HG03342 (cell line): ENCODE results near the gene RAP1A.

Experiments used
- ATAC-seq: cut with Tn5 transposase; IDR thresholded peaks from one replicate; pipeline ENCODE4 v1.9.1; 2021; ENCODE audit warnings: mild to moderate bottlenecking, moderate library complexity; ENCODE audit not compliant: unreplicated experiment

RAP1A gene

DNA sequence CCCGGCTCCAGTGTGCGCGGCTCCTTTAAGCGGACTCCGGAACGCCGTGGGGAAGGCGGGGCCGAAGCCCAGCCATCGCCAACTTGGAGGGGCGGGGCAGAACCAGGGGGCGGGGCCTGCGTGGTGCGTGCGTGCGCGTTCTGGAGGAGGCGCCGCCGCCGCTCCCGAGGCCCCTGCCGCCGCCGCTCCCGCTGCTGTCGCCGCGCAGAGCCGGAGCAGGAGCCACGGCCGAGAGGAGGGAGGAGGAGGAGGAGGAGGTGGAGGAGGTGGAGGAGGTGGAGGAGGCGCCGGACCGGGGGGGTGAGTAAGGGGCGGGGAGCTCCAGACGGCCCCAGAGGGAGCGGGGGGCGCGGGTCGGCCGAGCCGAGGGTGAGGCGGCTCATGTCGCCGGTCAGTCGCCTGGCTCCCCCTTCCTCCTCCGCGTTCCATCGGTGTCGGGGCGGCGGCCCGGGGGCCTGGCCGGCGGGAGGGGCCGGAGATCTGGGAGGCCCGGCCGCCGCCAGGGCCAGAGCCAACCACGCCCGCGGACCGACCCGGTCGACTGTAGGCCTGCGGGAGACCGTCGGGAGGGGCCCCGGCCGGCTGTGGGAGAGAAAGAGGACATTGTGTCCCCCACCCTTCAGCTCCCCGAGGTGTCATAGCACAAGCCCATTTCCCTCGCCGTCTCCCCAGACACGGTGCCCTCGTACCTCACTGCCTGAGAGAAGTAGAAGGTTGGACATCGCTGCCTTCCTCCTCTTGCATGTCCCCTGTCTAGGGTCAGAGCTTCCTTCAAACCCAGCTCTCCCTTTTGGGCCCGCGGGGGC, at the start of gene RAP1A:
Gene RAP1A (plus strand): TSS at position 155 of the 806 bp plus-strand sequence. CDS start 71,572 bp downstream, outside the sequence.
- ATAC-seq, result peak; percentile 49

GRCh38 chr1:111569913-111570312, 49.7 kb upstream of the RAP1A start:
- no peak for ATAC-seq

GRCh38 chr1:111570781-111571181, 48.8 kb upstream of the RAP1A start:
- no peak for ATAC-seq

DNA sequence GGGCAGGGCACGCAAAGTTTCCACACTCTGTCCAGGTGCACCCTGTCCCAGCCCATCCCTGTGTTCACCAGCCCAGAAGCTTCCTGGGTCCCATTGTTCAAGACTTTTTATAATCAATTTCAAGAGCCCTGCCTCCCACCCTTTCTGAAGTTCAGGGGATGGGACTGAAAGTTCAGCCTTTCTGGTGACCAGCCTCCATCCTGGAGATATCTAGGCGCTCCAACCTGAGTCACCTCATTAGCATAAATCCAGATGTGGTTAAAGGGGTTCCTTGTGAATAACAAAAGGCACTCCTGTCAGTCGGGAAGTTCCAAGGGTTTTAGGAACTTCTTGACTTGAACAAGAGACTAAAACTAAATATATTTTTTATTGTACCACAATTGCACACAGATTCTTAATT, 48.4 kb upstream of the RAP1A start:
- no peak for ATAC-seq

DNA sequence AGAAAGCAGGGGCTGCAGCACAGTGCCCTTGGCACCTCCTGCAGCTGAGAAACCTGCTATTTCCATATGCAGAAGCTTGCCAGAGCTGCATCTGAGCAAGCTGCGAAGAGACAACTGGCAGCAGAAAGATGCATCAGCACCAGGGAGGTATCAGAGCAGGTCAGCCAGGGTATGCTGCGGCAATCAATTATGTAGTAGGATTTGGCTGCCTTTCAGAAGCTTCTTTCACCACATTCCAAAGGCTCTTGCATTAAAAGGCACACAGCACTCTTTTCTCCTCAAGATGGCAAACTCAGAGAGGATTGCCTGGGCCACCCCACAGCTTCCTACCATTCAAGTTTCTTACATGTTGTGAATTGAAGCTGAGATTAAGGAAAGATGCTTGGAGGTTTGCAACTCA, 47.6 kb upstream of the RAP1A start:
- no peak for ATAC-seq

GRCh38 chr1:111576547-111576946, 43.0 kb upstream of the RAP1A start:
- no peak for ATAC-seq

GRCh38 chr1:111577814-111578213, 41.8 kb upstream of the RAP1A start:
- ATAC-seq, result no peak

DNA sequence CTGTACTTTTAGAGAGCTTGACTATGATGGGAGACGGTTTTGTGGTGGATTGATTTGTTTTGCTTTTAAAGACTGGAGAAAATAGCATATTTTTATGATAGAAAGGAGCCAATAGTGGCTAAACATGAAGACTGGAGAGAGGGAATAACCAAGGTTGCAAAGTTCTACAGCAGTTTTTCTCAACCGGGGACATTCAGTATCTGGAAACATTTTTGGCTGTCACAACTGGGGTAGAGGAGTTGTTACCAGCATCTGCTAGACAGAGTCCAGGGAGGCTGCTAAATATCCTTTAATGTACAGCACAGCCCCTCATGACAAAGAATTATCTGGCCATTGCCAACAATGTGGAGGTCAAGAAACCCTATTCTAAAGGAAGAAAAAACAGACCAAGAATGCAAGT, 38.4 kb upstream of the RAP1A start:
- ATAC-seq, result no peak

GRCh38 chr1:111582016-111582415, 37.6 kb upstream of the RAP1A start:
- no peak for ATAC-seq

DNA sequence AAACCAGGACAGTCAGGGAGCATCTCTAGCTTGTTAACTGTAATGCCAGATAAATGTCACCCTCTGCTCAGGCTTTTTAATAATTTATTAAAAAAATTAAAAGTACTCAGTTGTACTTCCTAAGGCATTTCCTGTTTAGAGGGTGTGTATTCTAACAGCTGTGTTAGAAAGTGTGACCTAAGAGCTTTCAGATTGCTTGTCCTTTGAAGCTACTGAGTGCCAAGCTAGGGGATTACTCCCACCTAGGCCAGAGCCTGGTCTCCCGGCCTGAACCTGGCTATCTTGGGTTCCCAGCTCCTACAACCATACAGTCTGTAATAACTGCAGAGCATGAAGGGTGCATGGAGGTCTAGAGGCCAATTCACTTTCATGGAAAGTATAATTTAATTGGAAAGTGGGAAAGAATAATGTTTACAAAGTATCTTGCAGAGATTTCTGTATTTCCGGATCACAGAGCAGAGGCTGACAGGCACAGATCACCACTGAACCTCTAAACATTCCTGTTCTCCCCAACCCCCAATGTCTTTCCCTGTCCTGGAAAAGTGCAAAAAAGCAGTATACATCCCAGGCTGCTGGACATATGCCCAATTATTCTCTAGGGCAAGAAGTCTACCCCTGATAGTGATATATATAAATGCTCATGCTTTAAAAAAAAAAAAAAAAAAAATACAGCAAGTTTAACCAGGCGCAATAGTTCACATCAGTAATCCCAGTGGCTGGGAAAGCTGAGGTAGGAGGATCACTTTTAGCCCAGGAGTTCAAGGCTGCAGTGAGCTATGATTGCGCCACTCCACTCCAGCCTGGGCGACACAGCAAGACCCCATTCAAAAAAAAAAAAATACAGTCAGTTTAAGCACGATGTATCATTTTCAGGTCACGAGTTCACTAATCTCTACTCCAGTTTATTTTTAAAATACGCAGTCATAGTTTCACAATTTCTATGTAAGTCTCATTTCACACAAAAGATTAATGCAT, 36.7 kb upstream of the RAP1A start:
- ATAC-seq, result no peak

- ATAC-seq, result no peak
Measured at GRCh38 chr1:111585447-111586086, 34.0 kb upstream of the RAP1A start.

- no peak for ATAC-seq
Measured at GRCh38 chr1:111586112-111586511, 33.5 kb upstream of the RAP1A start.

DNA sequence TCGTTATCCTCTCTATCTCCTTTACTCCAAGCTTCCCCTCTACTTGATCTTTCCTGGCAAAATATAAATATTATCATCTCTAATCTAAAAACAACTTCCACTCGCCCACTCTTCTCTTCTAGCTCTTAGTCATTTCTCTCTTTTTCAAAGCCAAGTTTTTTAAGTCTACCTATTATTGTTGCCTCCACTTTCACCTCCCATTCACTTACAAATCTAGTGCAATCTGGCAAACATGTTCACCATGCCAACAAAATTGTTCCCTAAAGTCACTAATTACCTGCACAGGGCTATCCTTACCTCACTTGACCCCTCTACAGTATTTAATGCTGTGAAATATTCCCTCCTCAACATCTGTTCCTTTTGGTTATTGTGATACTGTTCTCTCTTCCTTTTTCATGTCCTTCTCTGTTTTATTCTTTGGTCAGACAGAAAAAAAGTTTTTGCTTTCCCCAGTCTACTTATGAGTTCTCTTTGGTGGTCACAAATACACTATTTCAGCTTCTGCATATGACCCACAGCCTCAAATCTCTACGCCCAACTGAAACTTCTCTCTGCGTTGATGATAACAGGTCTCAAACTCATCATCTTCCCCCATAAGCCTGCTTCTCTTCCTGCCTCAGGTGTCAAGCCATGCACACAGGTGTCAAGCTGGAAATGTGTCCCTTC, 31.9 kb upstream of the RAP1A start:
- no peak for ATAC-seq

- ATAC-seq, result no peak
Measured at GRCh38 chr1:111591937-111592336, 27.7 kb upstream of the RAP1A start.

DNA sequence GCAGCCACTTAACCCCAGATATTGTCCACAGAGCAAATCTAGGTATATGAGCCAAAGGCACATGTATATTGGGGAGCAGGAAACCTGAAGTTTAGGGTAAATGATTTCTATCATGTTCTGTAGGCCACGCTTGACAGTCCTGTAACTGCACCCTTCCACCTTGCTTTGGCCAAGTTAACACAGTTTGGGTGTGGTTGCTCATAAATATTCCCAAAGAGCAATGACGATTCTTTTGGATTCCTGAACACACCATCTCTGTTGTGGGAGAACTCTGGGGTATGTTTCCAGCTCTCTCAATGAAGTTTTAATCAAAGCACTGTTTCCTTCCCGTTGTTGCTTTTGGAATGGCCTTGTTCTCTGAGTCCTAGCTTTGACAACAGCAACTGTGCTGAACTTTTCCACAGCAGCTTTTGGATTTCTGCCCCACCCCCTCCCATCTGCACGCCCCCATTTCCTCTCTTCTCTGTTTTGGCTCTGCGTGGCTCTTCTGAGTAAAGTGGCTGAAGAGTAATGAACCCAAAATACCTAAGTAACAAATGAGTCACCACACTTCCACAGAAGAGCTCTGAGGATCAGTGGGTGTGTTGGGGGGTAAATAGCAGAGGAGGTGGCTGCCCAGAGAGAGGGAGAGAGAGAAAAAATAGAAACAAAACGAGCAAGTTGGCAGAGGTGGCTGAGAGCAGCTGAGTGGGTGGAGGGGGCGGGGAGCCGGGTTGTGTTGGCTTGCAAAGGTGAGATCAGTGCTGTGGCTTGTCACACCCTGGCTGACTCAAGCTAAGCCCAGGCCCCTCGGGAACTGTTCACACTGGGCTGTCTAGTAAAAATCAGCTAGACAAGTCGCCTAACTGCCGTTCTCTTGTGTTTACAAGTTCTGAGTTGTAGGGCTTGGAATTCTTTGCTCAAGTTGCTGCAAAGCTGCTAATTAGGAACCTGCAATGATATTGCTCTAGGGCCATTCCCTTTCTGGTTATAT, 26.9 kb upstream of the RAP1A start:
- ATAC-seq, result peak; percentile 80

DNA sequence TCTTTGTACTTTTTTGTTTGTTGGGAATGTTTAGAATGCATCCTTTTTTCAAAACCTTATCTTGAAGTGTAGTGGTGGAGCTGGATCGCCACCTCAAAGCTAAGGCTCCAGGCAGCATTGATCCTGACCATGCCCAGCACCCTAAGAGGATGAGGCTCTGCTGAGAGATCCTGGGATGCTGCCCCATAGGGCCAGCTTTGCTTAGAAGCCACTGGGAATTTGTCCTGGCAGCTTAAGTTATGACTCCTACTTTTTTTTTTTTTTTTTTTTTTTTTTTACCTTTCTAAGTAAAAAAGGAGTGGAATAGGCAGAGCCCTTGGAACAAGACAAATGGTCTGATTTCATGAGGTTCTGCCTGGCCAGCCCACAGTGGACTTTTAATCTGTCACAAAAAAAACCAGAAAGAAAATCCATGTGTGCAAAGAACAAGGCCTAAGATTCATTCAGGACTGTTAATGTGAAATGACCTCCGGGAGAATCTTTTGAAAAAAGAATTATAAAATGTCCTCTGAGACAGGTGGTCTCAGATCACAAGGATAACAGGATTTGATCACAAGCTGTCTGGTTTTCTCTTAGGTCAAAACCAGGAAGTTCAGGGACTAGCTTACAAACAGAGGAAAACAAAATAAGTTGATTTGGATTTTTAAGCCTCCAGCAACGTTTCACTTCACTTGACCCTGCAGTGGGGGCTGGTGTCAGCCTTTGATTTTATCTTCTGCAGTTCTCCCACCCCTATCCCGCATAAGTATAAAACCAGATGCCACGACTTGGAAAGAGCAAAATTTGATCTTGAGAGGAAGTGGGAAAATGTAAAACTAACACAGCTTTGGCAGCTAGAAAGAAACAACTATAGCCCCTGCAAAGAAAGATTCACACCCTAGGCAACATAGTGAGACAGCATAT, 25.9 kb upstream of the RAP1A start:
- no peak for ATAC-seq

DNA sequence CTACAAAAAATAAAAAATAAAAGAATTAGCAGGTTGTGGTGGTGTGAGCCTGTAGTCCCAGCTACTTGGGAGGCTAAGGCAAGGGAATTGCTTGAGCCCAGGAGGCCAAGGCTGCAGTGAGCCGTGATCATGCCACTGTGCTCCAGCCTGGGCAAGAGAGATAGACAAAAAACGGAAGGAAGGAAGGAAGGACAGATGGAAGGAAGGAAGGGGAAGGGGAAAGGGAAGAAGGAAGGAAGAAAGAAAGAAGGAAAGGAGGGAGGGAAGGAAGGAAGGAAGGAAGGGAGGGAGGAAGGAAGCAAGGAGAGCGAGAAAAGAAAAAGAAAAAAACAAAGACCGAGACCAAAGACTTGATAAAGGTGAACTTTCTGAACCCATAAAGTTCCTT, 25.3 kb upstream of the RAP1A start:
- ATAC-seq, result no peak

DNA sequence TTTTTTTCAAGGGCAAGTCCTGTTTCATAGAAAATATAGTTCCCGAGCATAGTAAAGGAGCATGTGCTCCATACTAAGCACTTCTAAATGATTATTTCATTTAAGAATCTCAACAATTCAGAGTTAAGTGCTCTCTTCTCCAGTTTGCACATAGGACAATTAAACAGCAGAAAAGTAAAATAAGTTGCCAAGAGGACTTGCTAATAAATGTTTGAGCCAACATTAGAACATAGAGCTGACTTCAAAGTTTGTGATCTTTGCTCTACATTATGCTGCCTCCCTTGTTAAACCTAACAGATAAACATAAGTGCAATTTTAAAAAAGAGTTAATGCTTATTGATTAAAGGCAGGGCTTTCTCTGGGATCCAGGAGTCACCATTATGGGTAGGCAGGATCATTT, 23.8 kb upstream of the RAP1A start:
- no peak for ATAC-seq

DNA sequence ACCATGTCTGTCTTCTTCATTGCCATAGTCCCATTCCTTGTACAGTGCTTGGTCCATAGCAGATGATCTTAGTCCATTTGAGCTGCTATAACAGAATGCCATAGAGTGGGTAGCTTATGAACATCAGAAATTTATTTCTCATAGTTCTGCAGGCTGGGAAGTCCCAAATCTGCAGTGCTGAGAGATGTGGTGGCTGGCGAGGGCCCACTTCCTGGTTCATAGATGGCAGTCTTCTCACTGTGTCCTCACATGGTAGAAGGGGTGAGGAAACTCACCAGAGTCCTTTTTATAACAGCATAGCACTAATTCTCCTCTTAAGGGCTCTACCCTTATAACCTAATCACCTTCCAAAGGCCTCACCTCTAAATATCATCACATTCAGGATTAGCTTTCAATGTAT, 23.1 kb upstream of the RAP1A start:
- no peak for ATAC-seq
